PC-3 (cell line): Measurements from ENCODE around the gene MIAT. TPM values are rescaled to one million over a fixed set of nuclear protein-coding genes. Genes with fewer than 3 reads are reported as not detected.

ENCODE experiments used
- ATAC-seq: fragments of 200-7000 bp; cut with Tn5 transposase; 2 replicates; pipeline ENCODE4 v1.9.1; 2020; ENCODE audit warnings: mild to moderate bottlenecking, moderate library complexity
- BruUV-seq: library from RNA; stranded (reverse); fragments of 400-500 nt; replicated peaks from 2 replicates; lab custom pipeline; 2021; lab: Mats Ljungman, UMichigan
- CTCF ChIA-PET: fragments of 300-600 bp; sonication (Branson Sonifier 250); formaldehyde crosslinking; loops from one replicate; lab custom pipeline; 2022; ENCODE audit warnings: antibody characterized with exemption; lab: Charles Lee
- POLR2A ChIA-PET: fragments of 300-600 bp; sonication (Branson Sonifier 250); formaldehyde crosslinking; loops from one replicate; lab custom pipeline; 2022; ENCODE audit warnings: antibody characterized with exemption; ENCODE audit not compliant: unreplicated experiment; lab: Charles Lee
- DNase-seq: peaks from one replicate; pipeline ENCODE4 v3.0.0-alpha.2; 2015
- H2AFZ ChIP-seq: fragments of 300-600 bp; sonication (generic); 2 replicates; pipeline ENCODE4 v1.6.0; 2016; ENCODE audit warnings: antibody characterized with exemption, low read length
- H3F3A ChIP-seq: fragments of 300-600 bp; sonication (generic); one replicate; pipeline ENCODE4 v1.6.0; 2017; ENCODE audit warnings: antibody characterized with exemption, low read length, control low read depth, mild to moderate bottlenecking; ENCODE audit not compliant: unreplicated experiment
- H3K27ac ChIP-seq: fragments of 300-600 bp; sonication (generic); 2 replicates; pipeline ENCODE4 v1.5.1; 2016; ENCODE audit warnings: mild to moderate bottlenecking, low read length
- H3K27me3 ChIP-seq: fragments of 300-600 bp; sonication (generic); 2 replicates; pipeline ENCODE4 v1.6.1; 2016; ENCODE audit warnings: low read length, mixed read lengths
- H3K36me3 ChIP-seq: fragments of 300-600 bp; sonication (generic); 2 replicates; pipeline ENCODE4 v1.6.1; 2016; ENCODE audit warnings: low read depth, mixed run types, low read length, mixed read lengths
- H3K4me1 ChIP-seq: fragments of 300-600 bp; sonication (generic); 2 replicates; pipeline ENCODE4 v1.5.1; 2016; ENCODE audit warnings: low read length; ENCODE audit not compliant: insufficient read depth
- H3K4me2 ChIP-seq: fragments of 300-600 bp; sonication (generic); 2 replicates; pipeline ENCODE4 v1.6.0; 2016; ENCODE audit warnings: low read length
- H3K4me3 ChIP-seq: fragments of 300-600 bp; sonication (generic); 2 replicates; pipeline ENCODE4 v1.5.1; 2016; ENCODE audit warnings: mild to moderate bottlenecking, low read length, mixed read lengths
- H3K79me2 ChIP-seq: fragments of 300-600 bp; sonication (generic); 2 replicates; pipeline ENCODE4 v1.6.1; 2017; ENCODE audit warnings: low read length, mixed read lengths
- H3K9ac ChIP-seq: fragments of 300-600 bp; sonication (generic); 2 replicates; pipeline ENCODE4 v1.6.0; 2016; ENCODE audit warnings: mild to moderate bottlenecking, low read length
- H3K9me2 ChIP-seq: fragments of 300-600 bp; sonication (generic); replicated peaks from 2 replicates; pipeline ENCODE4 v1.6.1; 2016; ENCODE audit warnings: mixed run types, low read length, mixed read lengths
- H3K9me3 ChIP-seq: fragments of 300-600 bp; sonication (generic); 2 replicates; pipeline ENCODE4 v1.6.1; 2016; ENCODE audit warnings: low read length, mixed read lengths
- H4K20me1 ChIP-seq: fragments of 300-600 bp; sonication (generic); 2 replicates; pipeline ENCODE4 v1.6.1; 2016; ENCODE audit warnings: low read length, mixed read lengths
- CTCF ChIP-seq: fragments of 300-600 bp; sonication (generic); conservative IDR thresholded peaks from 2 replicates; pipeline ENCODE4 v1.5.1; 2017; ENCODE audit warnings: antibody characterized with exemption, low read depth, mild to moderate bottlenecking, low read length
- EZH2 ChIP-seq: fragments of 300-600 bp; sonication (generic); IDR thresholded peaks from one replicate; pipeline ENCODE4 v1.6.1; 2017; ENCODE audit warnings: antibody characterized with exemption, mild to moderate bottlenecking, low read length; ENCODE audit not compliant: unreplicated experiment
- EZH2phosphoT487 ChIP-seq: fragments of 300-600 bp; sonication (generic); IDR thresholded peaks from 2 replicates; pipeline ENCODE4 v1.6.1; 2018; ENCODE audit warnings: mild to moderate bottlenecking, antibody characterized with exemption, low read length, borderline replicate concordance
- intact Hi-C: fragments of 100-400 bp; cut with micrococcal nuclease; formaldehyde crosslinking; loops from 2 replicates; pipeline ENCODE4 v1.9.0; 2023
- total RNA-seq: library from RNA; depleted of rRNA; stranded (reverse); fragments of >200 nt; gene quantifications from 2 replicates; pipeline ENCODE4 v1.2.3, GENCODE V29; 2014

MIAT gene
- total RNA-seq, 1 experiment from 2014 or later: 0.15 TPM

DNA sequence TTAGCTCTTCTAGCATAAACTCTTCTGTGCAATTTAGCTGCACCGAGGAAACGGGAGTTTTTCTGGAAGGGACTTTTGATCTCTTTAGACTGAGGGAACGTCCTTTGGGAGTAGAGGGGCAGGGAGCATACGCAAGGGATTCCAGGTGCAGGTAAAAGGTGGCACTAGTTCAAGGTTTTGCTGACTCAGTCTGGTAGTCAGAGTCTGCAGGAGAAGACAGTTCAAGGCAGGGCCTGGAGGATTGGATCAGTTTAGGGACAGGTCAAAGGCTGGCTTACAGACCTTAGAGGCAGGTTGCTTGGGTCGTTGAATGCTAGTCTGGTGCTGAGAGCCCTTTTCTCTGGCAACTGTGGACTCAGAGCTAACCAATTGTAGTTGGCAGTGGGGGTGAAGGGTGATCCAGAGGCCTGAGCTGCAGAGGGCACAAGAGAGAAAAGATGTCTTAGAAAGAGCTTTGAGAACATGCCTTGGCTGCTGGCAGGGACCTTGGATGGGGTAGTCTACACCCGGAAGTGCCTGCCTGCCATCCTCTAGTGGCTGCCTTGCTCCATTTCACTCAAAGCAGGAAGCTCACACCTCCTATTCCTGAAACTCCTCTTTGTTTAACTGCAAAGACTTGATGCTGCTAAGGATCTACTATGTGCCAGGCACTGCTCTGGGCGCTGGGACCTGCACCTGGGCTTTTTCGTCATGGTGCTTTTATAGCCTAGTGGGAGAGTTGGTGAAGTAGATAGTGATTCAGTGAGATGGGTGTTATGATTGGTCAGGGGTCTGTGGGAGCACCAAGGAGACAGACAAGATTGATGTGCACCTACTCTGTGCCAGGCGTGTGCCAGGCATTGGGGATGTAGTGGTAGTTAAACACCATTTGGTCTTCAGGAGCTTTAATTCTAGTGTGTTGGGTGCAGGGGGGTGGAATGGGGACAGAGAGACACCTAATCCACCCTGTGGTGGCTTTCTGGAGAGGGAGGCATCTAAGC is 17.1 kb downstream of the MIAT start:
- H3K4me1 ChIP-seq: peaks cover 16% of the 10 kb centered on the region
- ATAC-seq (no peak), DNase-seq (no peak)
- H3K9ac ChIP-seq: no peak overlapping the region
- BruUV-seq: no TSS peak
- ChIA-PET POLR2A (no interaction called here), CTCF (no interaction called here)
- H3K9me2 ChIP-seq: no peaks in the 10 kb centered on the region
- no peaks in the 10 kb centered on the region for H3K27me3 ChIP-seq
- no peaks in the 10 kb centered on the region for H4K20me1 ChIP-seq
- no peaks in the 10 kb centered on the region for H3K9me3 ChIP-seq
- intact Hi-C loops: loop anchor here (5.0 to 10.0 kb wide), 2 partner anchors 70 to 88 kb away; no protein-coding TSS in a partner anchor
- TF ChIP-seq EZH2phosphoT487 (no peak), CTCF (no peak), EZH2 (no peak)
- H3F3A ChIP-seq: peaks cover 4% of the 10 kb centered on the region
- no peak overlapping the region for H3K27ac ChIP-seq
- peaks cover 19% of the 10 kb centered on the region for H3K79me2 ChIP-seq
- no peaks in the 10 kb centered on the region for H3K36me3 ChIP-seq
- H2AFZ ChIP-seq: no peak overlapping the region
- H3K4me2 ChIP-seq: peak overlapping the region; percentile 98
- H3K4me3 ChIP-seq: peak overlapping the region; percentile 85; the same call in 1 of the 2 replicates

GRCh38 chr22:26675687-26676268 is 18.4 kb downstream of the MIAT start:
- H3K27me3 ChIP-seq: no peaks in the 10 kb centered on the region
- H2AFZ ChIP-seq: no peak overlapping the region
- peaks cover 16% of the 10 kb centered on the region for H3K4me1 ChIP-seq
- no peak overlapping the region for H3K4me3 ChIP-seq
- no peaks in the 10 kb centered on the region for H3K9me2 ChIP-seq
- H3K9ac ChIP-seq: no peak overlapping the region
- no peaks in the 10 kb centered on the region for H3K9me3 ChIP-seq
- CTCF ChIA-PET: no interaction called here
- no TSS peak for BruUV-seq
- no peak overlapping the region for H3K27ac ChIP-seq
- ATAC-seq: no peak
- TF ChIP-seq CTCF (no peak), EZH2phosphoT487 (no peak), EZH2 (no peak)
- no peak overlapping the region for H3K4me2 ChIP-seq
- H3K36me3 ChIP-seq: no peaks in the 10 kb centered on the region
- H4K20me1 ChIP-seq: no peaks in the 10 kb centered on the region
- POLR2A ChIA-PET: no interaction called here
- peaks cover 19% of the 10 kb centered on the region for H3K79me2 ChIP-seq
- H3F3A ChIP-seq: peaks cover 4% of the 10 kb centered on the region
- intact Hi-C loops: loop anchor here (5.0 to 10.0 kb wide), 2 partner anchors 69 to 87 kb away; no protein-coding TSS in a partner anchor
- DNase-seq: no peak
